B cell (primary cell): ENCODE results near the gene TMEM213. TPM values are rescaled to one million over a fixed set of nuclear protein-coding genes. Genes with fewer than 3 reads are reported as not detected.

Source experiments
- ATAC-seq: fragments of 200-7000 bp; cut with Tn5 transposase; one replicate; pipeline ENCODE4 v1.10.0; 2021; ENCODE audit warnings: low read depth, mild to moderate bottlenecking, moderate number of reproducible peaks, moderate library complexity
- CTCF ChIA-PET: fragments of 350-600 bp; sonication (Branson Sonifier 250); formaldehyde crosslinking; loops from one replicate; lab custom pipeline; 2021; ENCODE audit warnings: antibody characterized with exemption, inconsistent platforms; lab: Charles Lee
- POLR2A ChIA-PET: fragments of 350-600 bp; sonication (Branson Sonifier 250); formaldehyde crosslinking; loops from one replicate; lab custom pipeline; 2021; ENCODE audit warnings: antibody characterized with exemption; lab: Charles Lee
- DNase-seq: peaks from one replicate; pipeline ENCODE4 v3.0.0; 2013
- H2AFZ ChIP-seq: 2 replicates; pipeline ENCODE4 v1.6.1; 2012; ENCODE audit warnings: mild to moderate bottlenecking, low read depth, low read length; ENCODE audit not compliant: insufficient read depth, poor library complexity, severe bottlenecking
- H3K27ac ChIP-seq, 2 donors: 1 replicate in 1 of 2; 2 replicates in 1 of 2; pipeline ENCODE4 v1.5.1; 2012 to 2013; ENCODE audit warnings: low read length in 2 of 2, mild to moderate bottlenecking in 2 of 2, moderate library complexity in 1 of 2
- H3K27me3 ChIP-seq, 4 experiments: fragments of 200-600 bp in 1 of 4; sonication (generic) in 1 of 4; replicated peaks in 1 of 4; 1 replicate in 2 of 4; 2 replicates in 2 of 4; pipeline versions ENCODE4 v1.6.1 to v1.7.0; 2013 to 2016; ENCODE audit warnings: low read length in 3 of 4, mild to moderate bottlenecking in 2 of 4, mixed read lengths in 1 of 4, moderate library complexity in 1 of 4; ENCODE audit not compliant: insufficient read depth in 4 of 4, control insufficient read depth in 3 of 4; ENCODE audit errors: control extremely low read depth in 1 of 4
- H3K36me3 ChIP-seq, 2 experiments: replicated peaks in 1 of 2; 1 replicate in 1 of 2; 2 replicates in 1 of 2; pipeline versions ENCODE4 v1.6.1 to v1.7.1; 2013; ENCODE audit warnings: low read length in 1 of 2; ENCODE audit not compliant: insufficient read depth in 2 of 2, control insufficient read depth in 1 of 2; ENCODE audit errors: control extremely low read depth in 1 of 2, extremely low read depth in 1 of 2
- H3K4me1 ChIP-seq, 2 donors: fragments of 200-600 bp in 1 of 2; sonication (generic) in 1 of 2; 1 replicate in 1 of 2; 2 replicates in 1 of 2; pipeline versions ENCODE4 v1.5.1 to v1.6.1; 2013 to 2017; ENCODE audit warnings: low read length in 2 of 2; ENCODE audit not compliant: control insufficient read depth in 2 of 2, insufficient read depth in 2 of 2
- H3K4me2 ChIP-seq: replicated peaks from 2 replicates; pipeline ENCODE3; 2012; ENCODE audit warnings: mild to moderate bottlenecking, low read depth, low read length; ENCODE audit not compliant: poor library complexity, severe bottlenecking
- H3K4me3 ChIP-seq, 5 experiments: fragments of 200-600 bp in 1 of 5; sonication (generic) in 1 of 5; 1 replicate in 3 of 5; 2 replicates in 2 of 5; pipeline versions ENCODE4 v1.5.1 to v1.7.0; 2011 to 2016; ENCODE audit warnings: low read length in 4 of 5, mild to moderate bottlenecking in 4 of 5, low read depth in 2 of 5, control low read depth in 1 of 5, moderate library complexity in 1 of 5; ENCODE audit not compliant: insufficient read depth in 1 of 5; ENCODE audit errors: control extremely low read depth in 1 of 5, extremely low read depth in 1 of 5
- H3K79me2 ChIP-seq: fragments of 200-600 bp; sonication (generic); one replicate; pipeline ENCODE4 v1.6.0; 2016; ENCODE audit warnings: low read length; ENCODE audit not compliant: control insufficient read depth, insufficient read depth
- H3K9ac ChIP-seq: fragments of 200-600 bp; sonication (generic); 2 replicates; pipeline ENCODE4 v1.6.1; 2017; ENCODE audit warnings: mild to moderate bottlenecking, low read length, moderate library complexity
- H3K9me3 ChIP-seq, 3 donors: one replicate each; pipeline versions ENCODE4 v1.6.1 to v1.7.1; 2013; ENCODE audit warnings: low read length in 2 of 3; ENCODE audit not compliant: control insufficient read depth in 2 of 3, insufficient read depth in 1 of 3; ENCODE audit errors: control extremely low read depth in 1 of 3
- H4K20me1 ChIP-seq: 2 replicates; pipeline ENCODE4 v1.6.0; 2012; ENCODE audit warnings: mild to moderate bottlenecking, low read length; ENCODE audit not compliant: insufficient read depth, control insufficient read depth, poor library complexity, severe bottlenecking
- H3K27ac Mint-ChIP-seq: one replicate; pipeline ENCODE4 v1.8.0; 2021; ENCODE audit warnings: mixed read lengths
- H3K27me3 Mint-ChIP-seq: one replicate; pipeline ENCODE4 v1.8.0; 2021; ENCODE audit warnings: mixed read lengths
- H3K4me1 Mint-ChIP-seq: one replicate; pipeline ENCODE4 v1.8.0; 2021; ENCODE audit warnings: mixed read lengths
- H3K4me3 Mint-ChIP-seq: one replicate; pipeline ENCODE4 v1.8.0; 2021; ENCODE audit warnings: mixed read lengths
- H3K9me3 Mint-ChIP-seq: one replicate; pipeline ENCODE4 v1.8.0; 2022; ENCODE audit warnings: mixed read lengths; ENCODE audit not compliant: insufficient read depth
- CTCF ChIP-seq: fragments of 200-600 bp; IDR thresholded peaks from one replicate; pipeline ENCODE4 v1.8.0; 2022; ENCODE audit warnings: antibody characterized with exemption, mild to moderate bottlenecking
- EZH2 ChIP-seq: IDR thresholded peaks from 2 replicates; pipeline ENCODE4 v1.6.1; 2012; ENCODE audit warnings: borderline replicate concordance, low read depth, mild to moderate bottlenecking, moderate library complexity, low read length; ENCODE audit not compliant: insufficient read depth, poor library complexity, severe bottlenecking
- WGBS: methylation state at CpG from one replicate; pipeline ENCODE4 v1.1.5; 2013; ENCODE audit warnings: missing lambda C conversion rate; ENCODE audit not compliant: insufficient coverage; 5-methylcytosine and 5-hydroxymethylcytosine counted together
- intact Hi-C: fragments of 100-400 bp; cut with micrococcal nuclease; formaldehyde crosslinking; loops from one replicate; pipeline ENCODE4 v1.10.0; 2022
- polyA minus RNA-seq: library from RNA; depleted of rRNA, polyadenylated mRNA; stranded (reverse); fragments of >200 nt; gene quantifications from 2 replicates; pipeline ENCODE4 v1.2.3, GENCODE V29; 2012
- polyA plus RNA-seq: library from polyadenylated mRNA; depleted of rRNA; stranded (reverse); fragments of >200 nt; gene quantifications from 2 replicates; pipeline ENCODE4 v1.2.3, GENCODE V29; 2012
- total RNA-seq, 2 donors: library from RNA; stranded (reverse); fragments of 120-200 nt in 1 of 2; gene quantifications; 1 replicate in 1 of 2; 2 replicates in 1 of 2; pipeline versions ENCODE4 v1.2.3 to v1.2.4, GENCODE V29; 2013 to 2022

TMEM213 gene
- total RNA-seq (not detected in 2 replicates), polyA plus RNA-seq (not detected in 2 replicates), polyA minus RNA-seq (not detected in 2 replicates)
- not detected for total RNA-seq (2013)

GRCh38 chr7:138797715-138798320 is at the start of gene TMEM213, which contains the start of gene ATP6V0A4:
Gene TMEM213 (plus strand): TSS chr7:138797994. CDS start chr7:138798105, 111 bp downstream.
Gene ATP6V0A4 (minus strand): TSS chr7:138798196. CDS start chr7:138771247, 26,949 bp downstream.
- no peaks in the 10 kb centered on the region for H3K4me1 ChIP-seq
- H3K79me2 ChIP-seq, result no peaks in the 10 kb centered on the region
- Mint-ChIP-seq H3K4me1 (no peaks in the 10 kb centered on the region), H3K27ac (no peak within 1 kb of the TSS), H3K4me3 (no peak within 1 kb of the TSS), H3K27me3 (peaks cover 4% of the 10 kb centered on the region), H3K9me3 (no peaks in the 10 kb centered on the region)
- DNase-seq (no peak), ATAC-seq (no peak)
- H2AFZ ChIP-seq, result no peak within 1 kb of the TSS
- no peaks in the 10 kb centered on the region for H4K20me1 ChIP-seq
- no peaks in the 10 kb centered on the region for H3K27me3 ChIP-seq
- POLR2A ChIA-PET, result no interaction called here
- CTCF ChIA-PET, result no interaction called here
- intact Hi-C loops, result no loop called here
- no peak within 1 kb of the TSS for H3K27ac ChIP-seq
- H3K36me3 ChIP-seq, result no peaks in the 10 kb centered on the region
- TF ChIP-seq CTCF, result no peak
- no peaks in the 10 kb centered on the region for H3K9me3 ChIP-seq
- no peak within 1 kb of the TSS for H3K4me3 ChIP-seq
- no peak within 1 kb of the TSS for H3K9ac ChIP-seq
- 61% methylated on average over 10 of the region's 14 CpGs for WGBS
- no peak within 1 kb of the TSS for H3K4me2 ChIP-seq

GRCh38 chr7:138748666-138749065 is 49.1 kb upstream of the TMEM213 start:
- 96% methylated on average over 4 of the region's 6 CpGs for WGBS
- no peaks in the 10 kb centered on the region for H3K4me1 Mint-ChIP-seq
- TF ChIP-seq CTCF, result no peak
- TF ChIP-seq EZH2, result no peak
- no peak overlapping the region for H3K9ac ChIP-seq
- H2AFZ ChIP-seq, result no peak overlapping the region
- H3K27ac Mint-ChIP-seq, result no peak overlapping the region
- no peak for ATAC-seq
- CTCF ChIA-PET, result no interaction called here
- no peaks in the 10 kb centered on the region for H3K9me3 Mint-ChIP-seq
- H3K4me2 ChIP-seq, result no peak overlapping the region
- H3K27me3 ChIP-seq, result no peaks in the 10 kb centered on the region
- no peak overlapping the region for H3K4me3 Mint-ChIP-seq
- POLR2A ChIA-PET, result no interaction called here
- H3K36me3 ChIP-seq, result no peaks in the 10 kb centered on the region
- no peak for DNase-seq
- no peaks in the 10 kb centered on the region for H4K20me1 ChIP-seq
- H3K9me3 ChIP-seq, result peaks cover 0 to 9% (median 0%) of the 10 kb centered on the region in 3 donors
- no peaks in the 10 kb centered on the region for H3K79me2 ChIP-seq
- intact Hi-C loops, result no loop called here
- no peak overlapping the region for H3K4me3 ChIP-seq
- H3K27ac ChIP-seq, result no peak overlapping the region
- peaks cover 8% of the 10 kb centered on the region for H3K27me3 Mint-ChIP-seq
- H3K4me1 ChIP-seq, result peaks cover 0 to 2% of the 10 kb centered on the region in 2 donors
